HG03039 (cell line): ENCODE results near the gene RHOF.

ENCODE experiments used
- ATAC-seq: cut with Tn5 transposase; IDR thresholded peaks from one replicate; pipeline ENCODE4 v1.9.1; 2021; ENCODE audit warnings: mild to moderate bottlenecking, moderate library complexity; ENCODE audit not compliant: unreplicated experiment

The RHOF gene

GRCh38 chr12:121819212-121819949 lies 25.9 kb upstream of the RHOF start:
- no peak for ATAC-seq

GRCh38 chr12:121817648-121818043 lies 24.2 kb upstream of the RHOF start:
- ATAC-seq: no peak

GRCh38 chr12:121816925-121817647 lies 23.6 kb upstream of the RHOF start:
- ATAC-seq: no peak

GRCh38 chr12:121815263-121815662 lies 21.8 kb upstream of the RHOF start:
- no peak for ATAC-seq

GRCh38 chr12:121814429-121815119 lies 21.1 kb upstream of the RHOF start:
- no peak for ATAC-seq

GRCh38 chr12:121813951-121814350 lies 20.5 kb upstream of the RHOF start:
- no peak for ATAC-seq

GRCh38 chr12:121812921-121813896 lies 19.7 kb upstream of the RHOF start:
- ATAC-seq: no peak

GRCh38 chr12:121812320-121812871 lies 18.9 kb upstream of the RHOF start:
- ATAC-seq: no peak

- no peak for ATAC-seq
Measured at GRCh38 chr12:121811434-121812319, 18.2 kb upstream of the RHOF start.

GRCh38 chr12:121810833-121811433 lies 17.4 kb upstream of the RHOF start:
- ATAC-seq: no peak

- ATAC-seq: no peak
Measured at GRCh38 chr12:121810234-121810817, 16.8 kb upstream of the RHOF start.

- no peak for ATAC-seq
Measured at GRCh38 chr12:121809712-121810116, 16.2 kb upstream of the RHOF start.

GRCh38 chr12:121808623-121809022 lies 15.1 kb upstream of the RHOF start:
- no peak for ATAC-seq

GRCh38 chr12:121807642-121808347 lies 14.3 kb upstream of the RHOF start:
- ATAC-seq: no peak

GRCh38 chr12:121806546-121807423 lies 13.3 kb upstream of the RHOF start:
- ATAC-seq: no peak

- ATAC-seq: no peak
Measured at GRCh38 chr12:121806009-121806545, 12.6 kb upstream of the RHOF start.
